AG08395 (cell line): ENCODE data around the gene UPF1.

Experiments used
- DNase-seq: peaks from one replicate; pipeline ENCODE4 v3.0.0; 2012; ENCODE audit warnings: mixed read lengths, low spot score

UPF1 gene

DNA sequence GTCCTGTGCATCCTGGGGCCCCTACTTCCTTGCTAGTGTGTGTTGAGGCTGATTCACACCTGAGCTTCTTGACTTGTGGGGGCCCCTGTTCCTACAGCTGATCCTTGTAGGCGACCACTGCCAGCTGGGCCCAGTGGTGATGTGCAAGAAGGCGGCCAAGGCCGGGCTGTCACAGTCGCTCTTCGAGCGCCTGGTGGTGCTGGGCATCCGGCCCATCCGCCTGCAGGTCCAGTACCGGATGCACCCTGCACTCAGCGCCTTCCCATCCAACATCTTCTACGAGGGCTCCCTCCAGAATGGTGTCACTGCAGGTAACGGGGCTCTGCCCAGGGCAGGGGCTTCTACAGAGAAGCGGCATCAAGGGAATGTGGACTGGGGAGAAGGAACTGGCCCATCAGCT lies 25.5 kb downstream of the UPF1 start:
- no peak for DNase-seq

DNA sequence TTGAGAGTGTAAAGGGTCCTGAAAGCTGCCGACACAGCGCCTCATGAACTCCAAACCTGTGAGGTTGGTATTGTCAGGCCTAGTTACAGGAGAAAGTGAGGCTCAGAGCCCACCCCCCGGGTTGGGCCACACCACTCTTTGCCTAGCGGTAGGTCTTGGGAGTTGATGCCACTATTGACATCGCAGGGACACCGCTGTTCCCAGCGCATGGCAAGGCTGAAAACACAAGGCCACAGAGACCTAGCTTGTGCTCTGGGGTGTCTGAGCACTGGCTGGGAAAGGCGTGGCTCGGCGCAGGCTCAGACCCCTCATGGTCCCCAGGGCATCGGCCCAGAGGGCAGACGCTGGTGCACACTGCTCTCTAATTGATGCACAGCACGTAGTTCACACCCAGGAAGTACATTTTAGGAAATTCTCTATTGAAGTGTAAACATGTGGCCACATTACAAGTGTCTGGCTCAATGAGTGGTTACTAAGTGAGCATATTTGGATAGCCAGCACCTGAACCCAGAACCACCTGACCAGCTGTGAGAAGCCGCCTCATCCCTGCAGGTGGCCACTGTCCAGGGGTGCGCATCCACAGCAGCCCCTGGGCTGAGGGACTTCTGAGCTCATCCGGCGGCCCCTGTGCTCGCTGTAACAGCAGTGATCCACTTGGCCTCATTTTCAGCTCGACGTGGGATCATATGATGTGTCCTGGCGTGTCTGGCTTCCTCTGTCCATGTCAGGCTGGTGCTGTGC lies 27.3 kb downstream of the UPF1 start:
- no peak for DNase-seq

- DNase-seq: no peak
These were observed 28.0 kb downstream of the UPF1 start for GRCh38 chr19:18859676-18860301.

GRCh38 chr19:18860302-18860700 lies 28.5 kb downstream of the UPF1 start:
- no peak for DNase-seq

GRCh38 chr19:18860725-18861124 lies 29.0 kb downstream of the UPF1 start:
- DNase-seq: no peak

DNA sequence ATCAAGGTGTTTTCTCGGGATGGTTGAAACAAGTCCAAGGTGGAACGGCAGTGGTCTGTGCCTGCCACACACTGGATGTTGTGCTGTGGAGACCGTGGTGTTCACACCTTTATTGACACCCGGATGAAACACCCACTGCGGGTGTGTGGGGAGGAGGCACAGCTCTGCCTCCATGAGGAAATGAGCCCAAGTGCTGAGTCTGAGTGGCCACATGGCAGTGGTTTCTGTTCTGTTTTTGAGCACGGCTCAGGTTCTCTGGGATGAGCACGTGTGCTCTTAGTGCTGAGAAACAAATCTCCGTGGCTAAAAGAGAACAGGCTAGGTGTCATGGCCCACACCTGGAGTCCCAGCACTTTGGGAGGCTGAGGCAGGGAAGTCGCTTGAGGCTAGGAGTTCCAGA lies 29.5 kb downstream of the UPF1 start:
- DNase-seq: no peak

- no peak for DNase-seq
These were observed 30.2 kb downstream of the UPF1 start for GRCh38 chr19:18861917-18862316.

GRCh38 chr19:18862976-18863842 lies 31.4 kb downstream of the UPF1 start:
- DNase-seq: no peak

DNA sequence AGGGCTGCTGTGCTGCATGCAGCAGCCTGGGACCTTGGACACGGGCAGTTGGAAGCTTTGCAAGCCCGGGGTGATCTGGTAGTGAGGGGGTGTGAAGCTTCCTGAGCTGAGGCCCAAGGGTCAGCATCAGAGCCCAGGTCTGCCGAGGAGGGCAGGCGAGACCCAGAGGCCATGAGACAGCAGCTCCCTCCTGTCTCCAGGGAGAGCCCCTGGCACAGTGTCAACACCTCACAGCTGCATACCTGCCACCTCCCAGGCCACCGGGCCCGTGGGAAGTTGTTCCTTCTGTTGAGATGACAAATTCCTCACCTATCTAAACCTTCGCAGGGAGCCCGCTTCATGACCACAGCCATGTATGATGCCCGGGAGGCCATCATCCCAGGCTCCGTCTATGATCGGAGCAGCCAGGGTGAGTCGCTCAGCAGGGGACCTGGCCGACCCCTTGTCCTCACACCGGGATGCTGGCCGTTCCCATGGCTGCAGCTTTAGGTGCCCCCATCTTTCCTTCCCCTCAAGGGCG lies 32.1 kb downstream of the UPF1 start:
- DNase-seq: no peak

GRCh38 chr19:18865106-18865972 lies 33.6 kb downstream of the UPF1 start:
- no peak for DNase-seq

- DNase-seq: peak; percentile 90
These were observed 34.4 kb downstream of the UPF1 start for GRCh38 chr19:18865973-18866799.

DNA sequence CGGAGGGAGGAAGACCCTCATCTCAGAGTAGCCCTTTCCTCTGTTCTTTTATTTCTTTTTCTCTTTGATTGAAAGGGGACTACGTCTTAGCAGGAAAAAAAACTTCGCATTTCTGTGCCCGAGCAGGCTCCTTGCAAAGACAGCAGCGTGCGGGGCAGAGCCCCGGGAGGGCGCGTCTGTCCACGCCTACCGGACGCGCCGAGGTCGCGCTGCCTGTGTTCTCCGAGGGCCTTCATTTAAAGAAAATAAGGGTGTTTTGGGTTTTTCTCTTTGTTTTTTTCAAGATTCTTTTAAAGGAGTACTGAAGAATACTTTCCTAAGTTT lies 35.0 kb downstream of the UPF1 start:
- no peak for DNase-seq

GRCh38 chr19:18867199-18867598 lies 35.4 kb downstream of the UPF1 start:
- DNase-seq: no peak

DNA sequence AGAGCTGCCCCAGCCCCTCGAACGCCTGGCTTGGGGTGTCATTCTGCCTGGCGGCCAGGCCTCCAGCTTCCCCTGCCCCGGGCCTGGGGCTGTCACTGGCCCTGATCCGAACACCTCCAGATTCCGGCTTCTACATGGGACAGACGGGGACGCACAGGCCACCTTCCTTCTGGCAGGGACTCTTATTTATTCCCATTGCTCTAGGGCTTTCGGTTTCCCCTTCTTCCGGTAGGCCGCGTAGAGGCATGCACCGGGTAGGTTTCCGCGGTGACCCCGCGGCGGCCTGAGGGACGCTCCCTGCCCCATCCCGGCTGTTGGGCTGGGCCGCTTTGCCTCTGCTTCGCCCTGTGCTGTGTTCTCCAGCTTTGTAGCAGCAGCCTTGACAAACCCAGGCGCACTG lies 36.0 kb downstream of the UPF1 start:
- DNase-seq: no peak

DNA sequence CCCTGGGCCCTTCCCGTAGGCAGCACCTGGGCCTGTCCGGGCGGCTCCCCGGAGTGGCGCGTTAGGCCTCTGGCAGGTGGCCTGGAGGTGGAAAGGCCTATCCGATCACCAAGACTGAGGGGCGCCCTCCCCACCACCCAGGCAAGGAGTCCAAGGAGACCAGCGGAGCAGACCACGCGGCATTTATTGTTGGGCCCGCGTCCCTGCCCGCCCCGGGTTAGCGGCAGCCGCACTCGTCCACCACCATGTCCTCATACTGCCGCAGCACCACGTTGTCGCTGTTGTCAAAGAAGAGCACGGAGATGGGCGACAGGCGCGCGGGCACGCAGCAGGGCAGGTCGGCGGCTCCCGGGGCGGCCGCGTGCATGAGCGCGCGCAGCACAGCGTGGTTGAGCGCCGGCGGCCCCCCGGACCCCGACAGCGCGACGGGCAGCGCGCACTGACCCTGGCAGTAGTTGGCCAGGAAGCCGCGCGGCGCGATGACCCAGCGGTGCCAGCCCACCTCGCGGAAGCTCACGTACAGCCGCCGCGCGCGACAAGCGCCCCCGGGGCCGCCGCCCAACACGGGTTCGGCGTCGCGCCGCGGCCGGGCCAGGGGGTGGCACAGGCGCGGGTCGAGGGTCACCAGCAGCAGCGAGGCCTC lies 36.7 kb downstream of the UPF1 start:
- no peak for DNase-seq

- DNase-seq: no peak
These were observed 37.4 kb downstream of the UPF1 start for GRCh38 chr19:18869023-18869618.

GRCh38 chr19:18869781-18870530 lies 38.2 kb downstream of the UPF1 start:
- DNase-seq: no peak

GRCh38 chr19:18870531-18871172 lies 38.9 kb downstream of the UPF1 start:
- no peak for DNase-seq

DNA sequence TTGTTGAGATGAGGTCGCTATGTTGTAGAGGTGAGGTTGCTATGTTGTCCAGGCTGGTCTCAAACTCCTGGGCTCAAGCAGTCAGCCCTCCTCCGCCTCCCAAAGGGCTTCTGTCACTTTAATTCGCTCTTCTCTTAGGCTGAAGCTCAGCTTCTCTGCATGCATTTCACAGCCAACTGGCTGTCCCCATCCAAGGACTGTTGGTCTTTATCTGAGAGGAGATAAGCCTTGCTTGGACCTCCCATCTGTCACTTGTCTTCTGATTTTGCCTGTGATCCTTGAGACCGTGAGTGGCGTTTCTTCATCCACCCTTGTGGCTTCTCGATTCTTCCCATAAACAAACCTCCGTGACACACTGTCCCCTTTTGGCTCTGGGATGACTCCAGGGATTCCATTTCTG lies 39.8 kb downstream of the UPF1 start:
- no peak for DNase-seq
